HepG2 (cell line): ENCODE results near the gene ZNF771. TPM values are rescaled to one million over a fixed set of nuclear protein-coding genes. Genes with fewer than 3 reads are reported as not detected.

Source experiments
- BRF2 ChIP-seq: sonication (generic); formaldehyde crosslinking; IDR thresholded peaks from 2 replicates; pipeline ENCODE4 v1.8.1; 2022; ENCODE audit warnings: mild to moderate bottlenecking, missing genetic modification reagents
- FOXK1 ChIP-seq: sonication (generic); formaldehyde crosslinking; IDR thresholded peaks from 2 replicates; pipeline ENCODE4 v1.4.0; 2020; ENCODE audit warnings: low read depth, missing genetic modification reagents, borderline replicate concordance
- GABPA ChIP-seq, 2 experiments: IDR thresholded peaks; 2 replicates each; pipeline ENCODE4 v1.6.1; 2011 to 2016; ENCODE audit warnings: low read depth in 2 of 2, low read length in 1 of 2, missing biosample characterization in 1 of 2, missing genetic modification characterization in 1 of 2
- HNRNPL ChIP-seq: fragments of 200-400 bp; formaldehyde crosslinking; IDR thresholded peaks from 2 replicates; pipeline ENCODE4 v1.6.1; 2017; ENCODE audit warnings: mild to moderate bottlenecking, low read depth, low read length
- NCOA1 ChIP-seq: sonication (generic); formaldehyde crosslinking; IDR thresholded peaks from 2 replicates; pipeline ENCODE4 v1.9.0; 2021; ENCODE audit warnings: missing genetic modification reagents
- RBM39 ChIP-seq: fragments of 200-400 bp; formaldehyde crosslinking; IDR thresholded peaks from one replicate; pipeline ENCODE4 v1.6.1; 2018; ENCODE audit warnings: antibody characterized with exemption, mild to moderate bottlenecking, low read depth, low read length; ENCODE audit not compliant: poor library complexity, severe bottlenecking
- SETDB1 ChIP-seq: sonication (generic); formaldehyde crosslinking; IDR thresholded peaks from 2 replicates; pipeline ENCODE4 v1.5.1; 2020; ENCODE audit warnings: missing genetic modification reagents, mild to moderate bottlenecking, borderline replicate concordance
- SRSF9 ChIP-seq: fragments of 200-400 bp; formaldehyde crosslinking; IDR thresholded peaks from 2 replicates; pipeline ENCODE4 v1.6.1; 2018; ENCODE audit warnings: borderline replicate concordance, mild to moderate bottlenecking, low read depth, low read length; ENCODE audit not compliant: insufficient read depth, poor library complexity, severe bottlenecking
- XBP1 ChIP-seq: sonication (generic); formaldehyde crosslinking; IDR thresholded peaks from 2 replicates; pipeline ENCODE4 v1.5.0; 2020; ENCODE audit warnings: missing genetic modification reagents
- ZBTB25 ChIP-seq: IDR thresholded peaks from 2 replicates; pipeline ENCODE4 v1.6.1; 2018; ENCODE audit warnings: missing genetic modification reagents
- ZNF138 ChIP-seq: sonication (generic); formaldehyde crosslinking; IDR thresholded peaks from 2 replicates; pipeline ENCODE4 v1.5.0; 2020; ENCODE audit warnings: mild to moderate bottlenecking, low read depth, missing genetic modification reagents
- ZNF253 ChIP-seq: sonication (generic); formaldehyde crosslinking; IDR thresholded peaks from 2 replicates; pipeline ENCODE4 v1.8.0; 2022; ENCODE audit warnings: mild to moderate bottlenecking, missing genetic modification reagents, borderline replicate concordance
- ZNF674 ChIP-seq: sonication (generic); formaldehyde crosslinking; IDR thresholded peaks from 2 replicates; pipeline ENCODE4 v1.5.0; 2020; ENCODE audit warnings: low read depth, mild to moderate bottlenecking, missing genetic modification reagents
- ZSCAN12 ChIP-seq: sonication (generic); formaldehyde crosslinking; IDR thresholded peaks from 2 replicates; pipeline ENCODE4 v1.9.0; 2021; ENCODE audit warnings: mild to moderate bottlenecking, missing genetic modification reagents
- polyA plus RNA-seq, 8 experiments: library from polyadenylated mRNA; depleted of rRNA in 3 of 8; stranded (reverse) in 7 of 8; unstranded in 1 of 8; fragments of >200 nt; fragmentation: Illumina TruSeq in 4 of 8; extraction: Trizol in 4 of 8; gene quantifications; 2 replicates each; pipeline versions ENCODE4 v1.2.1 to v1.2.3, GENCODE V29; 2011 to 2016; ENCODE audit warnings: low read depth in 4 of 8, missing spikeins in 1 of 8, mixed read lengths in 1 of 8; ENCODE audit not compliant: insufficient read depth in 1 of 8
- total RNA-seq, 5 experiments: library from RNA; depleted of rRNA; stranded (reverse); fragments of >200 nt; fragmentation: Illumina TruSeq; extraction: Trizol; gene quantifications; 2 replicates each; pipeline ENCODE4 v1.2.3, GENCODE V29; 2016; ENCODE audit warnings: low read depth in 1 of 5
- TF ChIP-seq, protein P1 (sequence below): sonication (generic); formaldehyde crosslinking; IDR thresholded peaks from 2 replicates; pipeline ENCODE4 v1.4.0; 2020; ENCODE audit warnings: mild to moderate bottlenecking, missing genetic modification reagents
- TF ChIP-seq, protein P2 (sequence below): sonication (generic); formaldehyde crosslinking; IDR thresholded peaks from 2 replicates; pipeline ENCODE4 v1.4.0; 2020; ENCODE audit warnings: missing genetic modification reagents, mild to moderate bottlenecking, borderline replicate concordance
- TF ChIP-seq, protein P3 (sequence below): sonication (generic); formaldehyde crosslinking; IDR thresholded peaks from 2 replicates; pipeline ENCODE4 v1.5.0; 2020; ENCODE audit warnings: missing genetic modification reagents
- TF ChIP-seq, protein P4 (sequence below): IDR thresholded peaks from 2 replicates; pipeline ENCODE4 v1.6.1; 2016; ENCODE audit warnings: missing genetic modification reagents, missing compliant biosample characterization

Gene ZNF771
- total and polyA plus RNA-seq, 2 of the 13 experiments (the other 11 are each of a cell fraction or from before 2014, with no cell fraction given), result 5.0 to 11.8 TPM

DNA sequence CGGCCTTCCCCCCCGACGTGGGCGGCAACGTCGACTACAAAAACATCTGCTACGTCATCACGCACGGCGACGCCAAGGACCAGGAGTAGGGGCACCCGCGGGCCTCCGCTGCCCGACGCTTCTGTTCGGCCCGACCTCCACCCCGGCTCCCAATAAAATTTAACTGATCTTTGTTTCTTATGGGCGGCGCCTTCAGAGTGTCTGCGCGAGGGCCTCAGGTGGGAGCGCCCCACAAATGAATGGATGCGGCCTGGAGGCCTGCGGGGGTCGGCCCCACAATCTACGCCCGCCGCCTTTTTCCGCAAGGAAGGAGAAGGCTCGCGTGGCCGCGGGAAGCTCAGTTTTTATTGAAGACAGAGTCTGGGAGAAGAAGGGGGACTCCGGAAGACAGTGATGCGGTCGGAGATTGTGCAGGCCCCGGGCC, 29.6 kb upstream of the ZNF771 start (continued):
- TF ChIP-seq, protein P1, sequence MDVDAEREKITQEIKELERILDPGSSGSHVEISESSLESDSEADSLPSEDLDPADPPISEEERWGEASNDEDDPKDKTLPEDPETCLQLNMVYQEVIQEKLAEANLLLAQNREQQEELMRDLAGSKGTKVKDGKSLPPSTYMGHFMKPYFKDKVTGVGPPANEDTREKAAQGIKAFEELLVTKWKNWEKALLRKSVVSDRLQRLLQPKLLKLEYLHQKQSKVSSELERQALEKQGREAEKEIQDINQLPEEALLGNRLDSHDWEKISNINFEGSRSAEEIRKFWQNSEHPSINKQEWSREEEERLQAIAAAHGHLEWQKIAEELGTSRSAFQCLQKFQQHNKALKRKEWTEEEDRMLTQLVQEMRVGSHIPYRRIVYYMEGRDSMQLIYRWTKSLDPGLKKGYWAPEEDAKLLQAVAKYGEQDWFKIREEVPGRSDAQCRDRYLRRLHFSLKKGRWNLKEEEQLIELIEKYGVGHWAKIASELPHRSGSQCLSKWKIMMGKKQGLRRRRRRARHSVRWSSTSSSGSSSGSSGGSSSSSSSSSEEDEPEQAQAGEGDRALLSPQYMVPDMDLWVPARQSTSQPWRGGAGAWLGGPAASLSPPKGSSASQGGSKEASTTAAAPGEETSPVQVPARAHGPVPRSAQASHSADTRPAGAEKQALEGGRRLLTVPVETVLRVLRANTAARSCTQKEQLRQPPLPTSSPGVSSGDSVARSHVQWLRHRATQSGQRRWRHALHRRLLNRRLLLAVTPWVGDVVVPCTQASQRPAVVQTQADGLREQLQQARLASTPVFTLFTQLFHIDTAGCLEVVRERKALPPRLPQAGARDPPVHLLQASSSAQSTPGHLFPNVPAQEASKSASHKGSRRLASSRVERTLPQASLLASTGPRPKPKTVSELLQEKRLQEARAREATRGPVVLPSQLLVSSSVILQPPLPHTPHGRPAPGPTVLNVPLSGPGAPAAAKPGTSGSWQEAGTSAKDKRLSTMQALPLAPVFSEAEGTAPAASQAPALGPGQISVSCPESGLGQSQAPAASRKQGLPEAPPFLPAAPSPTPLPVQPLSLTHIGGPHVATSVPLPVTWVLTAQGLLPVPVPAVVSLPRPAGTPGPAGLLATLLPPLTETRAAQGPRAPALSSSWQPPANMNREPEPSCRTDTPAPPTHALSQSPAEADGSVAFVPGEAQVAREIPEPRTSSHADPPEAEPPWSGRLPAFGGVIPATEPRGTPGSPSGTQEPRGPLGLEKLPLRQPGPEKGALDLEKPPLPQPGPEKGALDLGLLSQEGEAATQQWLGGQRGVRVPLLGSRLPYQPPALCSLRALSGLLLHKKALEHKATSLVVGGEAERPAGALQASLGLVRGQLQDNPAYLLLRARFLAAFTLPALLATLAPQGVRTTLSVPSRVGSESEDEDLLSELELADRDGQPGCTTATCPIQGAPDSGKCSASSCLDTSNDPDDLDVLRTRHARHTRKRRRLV (CRISPR knock-in tag), result 0 out of 2 replicates have a peak, but pooled peaks have one; percentile 45
- TF ChIP-seq, protein P2, sequence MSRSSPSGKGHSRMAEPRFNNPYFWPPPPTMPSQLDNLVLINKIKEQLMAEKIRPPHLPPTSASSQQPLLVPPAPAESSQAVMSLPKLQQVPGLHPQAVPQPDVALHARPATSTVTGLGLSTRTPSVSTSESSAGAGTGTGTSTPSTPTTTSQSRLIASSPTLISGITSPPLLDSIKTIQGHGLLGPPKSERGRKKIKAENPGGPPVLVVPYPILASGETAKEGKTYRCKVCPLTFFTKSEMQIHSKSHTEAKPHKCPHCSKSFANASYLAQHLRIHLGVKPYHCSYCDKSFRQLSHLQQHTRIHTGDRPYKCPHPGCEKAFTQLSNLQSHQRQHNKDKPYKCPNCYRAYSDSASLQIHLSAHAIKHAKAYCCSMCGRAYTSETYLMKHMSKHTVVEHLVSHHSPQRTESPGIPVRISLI (CRISPR knock-in tag), result no peak
- no peak for TF ChIP-seq ZSCAN12 (CRISPR knock-in tag)
- TF ChIP-seq ZNF253 (CRISPR knock-in tag), result 0 out of 2 replicates have a peak, but pooled peaks have one; percentile 34
- no peak for TF ChIP-seq XBP1 (CRISPR knock-in tag)
- TF ChIP-seq HNRNPL, result 0 out of 2 replicates have a peak, but pooled peaks have one; percentile 7
- TF ChIP-seq NCOA1 (CRISPR knock-in tag), result 0 out of 2 replicates have a peak, but pooled peaks have one; percentile 76
- no peak for TF ChIP-seq SRSF9
- no peak for TF ChIP-seq GABPA (IDR thresholded peaks at IDR 0.05; ENCODE audit: low read depth, low read length)
- peak; percentile 63; the same call in 1 of the 2 replicates for TF ChIP-seq GABPA (CRISPR knock-in tag; IDR thresholded peaks at IDR 0.05; ENCODE audit: low read depth)
- no peak for TF ChIP-seq SETDB1 (CRISPR knock-in tag)
- TF ChIP-seq RBM39, result peak; percentile 80
- TF ChIP-seq, protein P3, sequence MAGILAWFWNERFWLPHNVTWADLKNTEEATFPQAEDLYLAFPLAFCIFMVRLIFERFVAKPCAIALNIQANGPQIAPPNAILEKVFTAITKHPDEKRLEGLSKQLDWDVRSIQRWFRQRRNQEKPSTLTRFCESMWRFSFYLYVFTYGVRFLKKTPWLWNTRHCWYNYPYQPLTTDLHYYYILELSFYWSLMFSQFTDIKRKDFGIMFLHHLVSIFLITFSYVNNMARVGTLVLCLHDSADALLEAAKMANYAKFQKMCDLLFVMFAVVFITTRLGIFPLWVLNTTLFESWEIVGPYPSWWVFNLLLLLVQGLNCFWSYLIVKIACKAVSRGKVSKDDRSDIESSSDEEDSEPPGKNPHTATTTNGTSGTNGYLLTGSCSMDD (CRISPR knock-in tag), result no peak
- TF ChIP-seq ZNF674 (CRISPR knock-in tag), result peak; percentile 78; the same call in 1 of the 2 replicates
- TF ChIP-seq ZNF138, result 0 out of 2 replicates have a peak, but pooled peaks have one; percentile 25
- 0 out of 2 replicates have a peak, but pooled peaks have one; percentile 13 for TF ChIP-seq FOXK1
- TF ChIP-seq, protein P4, sequence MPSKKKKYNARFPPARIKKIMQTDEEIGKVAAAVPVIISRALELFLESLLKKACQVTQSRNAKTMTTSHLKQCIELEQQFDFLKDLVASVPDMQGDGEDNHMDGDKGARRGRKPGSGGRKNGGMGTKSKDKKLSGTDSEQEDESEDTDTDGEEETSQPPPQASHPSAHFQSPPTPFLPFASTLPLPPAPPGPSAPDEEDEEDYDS (CRISPR knock-in tag), result peak; percentile 62; the same call in 1 of the 2 replicates
- TF ChIP-seq BRF2 (CRISPR knock-in tag), result no peak
- TF ChIP-seq ZBTB25 (CRISPR knock-in tag), result peak; percentile 73; the same call in 1 of the 2 replicates
